ENCODE results near the gene STOX2.

STOX2 gene

DNA sequence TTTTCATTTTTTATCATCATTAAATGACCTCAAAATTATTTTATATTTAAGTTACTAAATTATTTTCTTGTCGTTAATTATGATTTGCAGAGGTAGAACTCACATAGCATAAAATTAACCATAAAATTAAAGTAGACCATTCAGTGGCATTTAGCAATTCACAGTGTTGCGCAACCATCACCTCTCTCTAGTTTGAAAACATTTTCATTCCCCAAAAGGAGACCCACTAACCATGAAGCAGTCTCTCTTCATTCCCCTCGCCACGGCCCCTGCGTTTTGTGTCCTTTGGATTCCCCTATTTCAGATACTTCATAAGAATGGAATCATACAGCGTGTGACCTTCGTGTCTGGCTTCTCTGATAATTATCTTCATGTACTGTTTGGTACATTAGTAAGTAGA, 157.7 kb downstream of the STOX2 start:
- no peak for DNase-seq (ENCODE audit: extremely low spot score)
- TF ChIP-seq FOXM1 (IDR thresholded peaks at IDR 0.05; ENCODE audit: borderline replicate concordance), result no peak
- no peak for TF ChIP-seq FOXK2 (IDR thresholded peaks at IDR 0.05)
- TF ChIP-seq L3MBTL2 (conservative IDR thresholded peaks at IDR 0.05), result no peak
- TF ChIP-seq BHLHE40 (IDR thresholded peaks at IDR 0.05; ENCODE audit: borderline replicate concordance), result no peak
- TF ChIP-seq CTBP1 (IDR thresholded peaks at IDR 0.05; ENCODE audit: borderline replicate concordance), result no peak
- no peak for TF ChIP-seq NFRKB (IDR thresholded peaks at IDR 0.05)
- TF ChIP-seq LEF1 (IDR thresholded peaks at IDR 0.05; ENCODE audit: borderline replicate concordance), result no peak
- no peak for TF ChIP-seq ZNF384 (IDR thresholded peaks at IDR 0.05)
- TF ChIP-seq HDGF (IDR thresholded peaks at IDR 0.05; ENCODE audit: borderline replicate concordance), result no peak
- no peak for TF ChIP-seq SP1 (IDR thresholded peaks at IDR 0.05)
- POLR2A ChIA-PET, result no interaction called here
- CTCF ChIA-PET, result no interaction called here

DNA sequence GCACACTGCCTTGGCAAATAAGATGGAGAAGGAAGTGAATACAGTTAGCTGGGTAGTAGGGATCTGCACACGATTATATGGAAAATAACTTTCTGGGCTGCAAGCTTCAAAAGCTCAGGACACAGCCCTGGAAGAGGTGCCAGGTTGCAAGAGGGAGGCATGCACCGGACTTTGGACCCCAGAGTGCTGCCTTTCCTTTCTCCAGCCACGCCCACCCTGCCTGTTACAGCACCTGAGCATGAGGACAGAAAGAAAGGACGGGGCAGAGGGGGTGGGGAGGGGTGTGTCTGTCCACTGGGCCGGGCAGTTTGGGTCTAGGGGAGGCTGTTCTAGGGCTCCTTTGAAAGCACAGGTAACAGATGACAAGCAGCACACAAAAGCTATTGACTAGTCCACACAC, 159.8 kb downstream of the STOX2 start:
- DNase-seq (ENCODE audit: extremely low spot score), result no peak
- POLR2A ChIA-PET, result no interaction called here
- no peak for TF ChIP-seq HDGF (IDR thresholded peaks at IDR 0.05; ENCODE audit: borderline replicate concordance)
- TF ChIP-seq FOXM1 (IDR thresholded peaks at IDR 0.05; ENCODE audit: borderline replicate concordance), result no peak
- no peak for TF ChIP-seq TARDBP (IDR thresholded peaks at IDR 0.05)
- TF ChIP-seq, protein P1, sequence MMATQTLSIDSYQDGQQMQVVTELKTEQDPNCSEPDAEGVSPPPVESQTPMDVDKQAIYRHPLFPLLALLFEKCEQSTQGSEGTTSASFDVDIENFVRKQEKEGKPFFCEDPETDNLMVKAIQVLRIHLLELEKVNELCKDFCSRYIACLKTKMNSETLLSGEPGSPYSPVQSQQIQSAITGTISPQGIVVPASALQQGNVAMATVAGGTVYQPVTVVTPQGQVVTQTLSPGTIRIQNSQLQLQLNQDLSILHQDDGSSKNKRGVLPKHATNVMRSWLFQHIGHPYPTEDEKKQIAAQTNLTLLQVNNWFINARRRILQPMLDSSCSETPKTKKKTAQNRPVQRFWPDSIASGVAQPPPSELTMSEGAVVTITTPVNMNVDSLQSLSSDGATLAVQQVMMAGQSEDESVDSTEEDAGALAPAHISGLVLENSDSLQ (IDR thresholded peaks at IDR 0.05), result no peak
- CTCF ChIA-PET, result interaction anchor here (0.6 kb wide), 1 partner anchor 52 kb away, joined by 3 read pairs; no protein-coding TSS in a partner anchor

DNA sequence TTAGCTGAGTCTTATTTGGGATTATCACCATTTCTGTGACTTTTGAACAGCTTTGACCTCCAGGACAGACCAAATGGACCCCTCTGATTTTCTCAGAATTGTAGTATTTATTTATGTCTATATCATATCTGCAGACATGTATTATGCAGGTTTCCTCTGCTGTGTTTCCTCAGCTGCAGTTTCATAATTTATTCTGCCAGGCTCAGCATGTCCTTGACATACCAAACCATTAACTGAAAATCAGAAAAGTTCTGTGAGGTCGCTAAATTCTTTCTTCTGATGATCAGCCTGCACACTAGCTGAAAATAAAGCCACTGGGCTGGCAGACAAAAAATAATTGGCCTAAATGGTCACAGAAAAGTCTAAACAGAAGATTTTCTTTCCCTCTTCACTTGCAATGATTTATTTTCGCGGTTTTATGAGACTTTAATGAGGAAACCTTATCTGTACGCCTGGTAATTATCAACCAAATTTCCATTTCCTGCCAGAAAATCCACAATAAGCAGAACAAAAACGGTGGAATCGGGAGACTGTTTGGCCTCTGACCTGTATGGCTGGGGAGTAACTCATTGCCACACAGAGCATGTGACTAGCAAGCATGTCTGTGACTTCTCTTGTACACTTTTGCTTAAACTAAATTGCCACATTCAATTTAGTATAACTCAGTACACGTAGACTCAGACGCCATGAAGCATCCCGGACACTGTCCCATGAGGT, 161.6 kb downstream of the STOX2 start:
- ChIA-PET CTCF (interaction anchor here (0.6 to 1.1 kb wide), 2 partner anchors 9 to 194 kb away, joined by 3 to 4 read pairs; no protein-coding TSS in a partner anchor), POLR2A (interaction anchor here (0.8 to 1.1 kb wide), 4 partner anchors 15 to 107 kb away, joined by 3 read pairs; no protein-coding TSS in a partner anchor)
- DNase-seq (ENCODE audit: extremely low spot score), result no peak
- TF ChIP-seq, protein P1 (IDR thresholded peaks at IDR 0.05), result peak; percentile 57
- no peak for TF ChIP-seq NFRKB (IDR thresholded peaks at IDR 0.05)

DNA sequence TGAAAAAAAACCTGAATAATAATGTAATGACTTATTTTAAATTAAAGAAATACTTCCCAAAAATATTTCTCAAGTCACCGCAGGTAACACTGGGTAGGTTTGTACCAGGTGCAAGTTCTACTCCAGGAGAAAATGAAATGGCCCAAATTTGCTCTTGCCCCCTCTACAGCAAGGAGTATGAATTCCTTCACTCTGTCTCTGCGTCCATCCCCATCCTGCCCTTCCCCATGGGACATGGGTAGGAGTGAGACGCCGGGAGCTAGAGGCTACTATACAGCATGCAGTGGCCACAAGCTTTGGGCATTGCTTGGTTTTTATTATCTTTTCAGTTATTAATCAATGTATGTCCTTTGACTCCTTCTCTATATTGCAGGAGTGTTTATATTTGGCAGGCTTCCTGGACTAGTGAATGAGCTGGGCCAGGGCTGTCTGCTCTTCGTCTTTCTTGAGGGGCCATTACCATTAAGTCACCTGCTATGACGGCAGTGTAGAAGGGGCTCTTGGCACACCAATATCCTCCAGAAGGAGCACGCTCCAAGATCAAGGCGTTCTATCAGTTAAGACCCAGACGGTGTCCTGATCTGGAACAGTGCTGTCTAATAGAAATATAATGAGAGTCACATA, 162.9 kb downstream of the STOX2 start:
- DNase-seq (ENCODE audit: extremely low spot score), result peak; percentile 7
- POLR2A ChIA-PET, result no interaction called here

More for the DNA sequence above, 162.9 kb downstream of the STOX2 start:
- CTCF ChIA-PET, result no interaction called here
- TF ChIP-seq SP1 (IDR thresholded peaks at IDR 0.05), result no peak
- TF ChIP-seq NFRKB (IDR thresholded peaks at IDR 0.05), result no peak
- TF ChIP-seq TARDBP (IDR thresholded peaks at IDR 0.05), result no peak
- TF ChIP-seq CTBP1 (IDR thresholded peaks at IDR 0.05; ENCODE audit: borderline replicate concordance), result no peak
- TF ChIP-seq FOXA1 (IDR thresholded peaks at IDR 0.05), result no peak
- TF ChIP-seq FOXM1 (IDR thresholded peaks at IDR 0.05; ENCODE audit: borderline replicate concordance), result no peak

All from HEK293T (cell line).